Astrocyte of the spinal cord (primary cell): ENCODE data around the gene MYLK.

Source experiments
- DNase-seq: peaks from one replicate; pipeline ENCODE4 v3.0.0; 2011; ENCODE audit warnings: low read depth, low spot score
- H3K4me3 ChIP-seq: 2 replicates; pipeline ENCODE4 v1.5.1; 2011; ENCODE audit warnings: low read depth, mild to moderate bottlenecking, low read length, moderate library complexity
- CTCF ChIP-seq: IDR thresholded peaks from 2 replicates; pipeline ENCODE4 v1.5.1; 2012; ENCODE audit warnings: low read depth, mild to moderate bottlenecking, low read length, inconsistent platforms
- in situ Hi-C: cut with HindIII; loops from 2 replicates; pipeline ENCODE4 v1.10.0; 2017; ENCODE audit warnings: low sequenced_read_pairs

The MYLK gene

GRCh38 chr3:123660141-123660675 is 223.9 kb downstream of the MYLK start:
- in situ Hi-C loops, result no loop called here
- DNase-seq, result no peak
- no peak overlapping the region for H3K4me3 ChIP-seq
- TF ChIP-seq CTCF, result no peak

GRCh38 chr3:123658852-123659206 is 225.3 kb downstream of the MYLK start:
- in situ Hi-C loops, result no loop called here
- no peak for TF ChIP-seq CTCF
- H3K4me3 ChIP-seq, result no peak overlapping the region
- DNase-seq, result no peak

GRCh38 chr3:123658118-123658851 is 225.8 kb downstream of the MYLK start:
- peak; percentile 69 for DNase-seq
- in situ Hi-C loops, result no loop called here
- no peak for TF ChIP-seq CTCF
- no peak overlapping the region for H3K4me3 ChIP-seq

GRCh38 chr3:123657568-123657967 is 226.6 kb downstream of the MYLK start:
- no peak for DNase-seq
- no peak overlapping the region for H3K4me3 ChIP-seq
- TF ChIP-seq CTCF, result no peak
- in situ Hi-C loops, result no loop called here

- no peak for TF ChIP-seq CTCF
- in situ Hi-C loops, result no loop called here
- no peak for DNase-seq
- H3K4me3 ChIP-seq, result no peak overlapping the region
Measured at GRCh38 chr3:123657111-123657510, 227.0 kb downstream of the MYLK start.

- no peak for DNase-seq
- TF ChIP-seq CTCF, result peak; percentile 20
- in situ Hi-C loops, result no loop called here
- H3K4me3 ChIP-seq, result no peak overlapping the region
Measured at GRCh38 chr3:123656691-123657090, 227.4 kb downstream of the MYLK start.
